Choroid plexus epithelial cell (primary cell): Measurements from ENCODE around the gene IPO9.
A peak's percentile ranks its signal among the peaks of the same experiment; 100 is the strongest.

ENCODE experiments used
- DNase-seq: peaks from one replicate; pipeline ENCODE4 v3.0.0-alpha.2; 2010; ENCODE audit warnings: low read depth
- H3K4me3 ChIP-seq: 2 replicates; pipeline ENCODE4 v1.5.1; 2011; ENCODE audit warnings: low read depth, mild to moderate bottlenecking, control low read depth, low read length, moderate library complexity
- CTCF ChIP-seq: conservative IDR thresholded peaks from 2 replicates; pipeline ENCODE4 v1.5.1; 2011; ENCODE audit warnings: low read depth, mild to moderate bottlenecking, control low read depth, inconsistent platforms, low read length, moderate library complexity

The IPO9 gene

GRCh38 chr1:201886103-201886885 is 57.3 kb downstream of the IPO9 start:
- no peak for TF ChIP-seq CTCF
- DNase-seq, result no peak
- no peak overlapping the region for H3K4me3 ChIP-seq

GRCh38 chr1:201887116-201887866 is 58.3 kb downstream of the IPO9 start:
- TF ChIP-seq CTCF, result no peak
- H3K4me3 ChIP-seq, result no peak overlapping the region
- DNase-seq, result no peak

- DNase-seq, result peak; percentile 30
- no peak for TF ChIP-seq CTCF
- H3K4me3 ChIP-seq, result peak within 1 kb of the TSS; percentile 80
Observed at GRCh38 chr1:201888282-201889089, 59.5 kb downstream of the IPO9 start, which contains the start of gene SHISA4. TSS of gene SHISA4 (plus strand) at chr1:201888898. CDS start at chr1:201888995, 97 bp downstream.

- TF ChIP-seq CTCF, result no peak
- DNase-seq, result no peak
- peak overlapping the region; percentile 80 for H3K4me3 ChIP-seq
Observed at GRCh38 chr1:201889090-201889968, 60.4 kb downstream of the IPO9 start.

- no peak overlapping the region for H3K4me3 ChIP-seq
- no peak for TF ChIP-seq CTCF
- no peak for DNase-seq
Observed at GRCh38 chr1:201890223-201890622, 61.3 kb downstream of the IPO9 start.

GRCh38 chr1:201890806-201891450 is 62.0 kb downstream of the IPO9 start:
- TF ChIP-seq CTCF, result no peak
- H3K4me3 ChIP-seq, result no peak overlapping the region
- DNase-seq, result no peak
